ENCODE measurements around the gene RPS6KA2.

- no peak for TF ChIP-seq EZH2 (IDR thresholded peaks at IDR 0.05; ENCODE audit: borderline replicate concordance, insufficient read depth, low read depth, low read length, poor library complexity, severe bottlenecking)
- TF ChIP-seq CTCF (IDR thresholded peaks at IDR 0.05): no peak
Observed at GRCh38 chr6:166561771-166562359, 65.2 kb downstream of the RPS6KA2 start.

All from B cell (primary cell).